GM10266 (cell line): ENCODE data around the gene CYGB.

Source experiments
- DNase-seq: peaks from one replicate; pipeline ENCODE4 v3.0.0; 2012; ENCODE audit errors: extremely low spot score
- TF ChIP-seq, protein P1 (sequence below): IDR thresholded peaks from 2 replicates; pipeline ENCODE4 v1.5.1; 2012; ENCODE audit warnings: mild to moderate bottlenecking, low read depth; ENCODE audit not compliant: control insufficient read depth, insufficient read depth; ENCODE audit errors: missing control alignments

CYGB gene

DNA sequence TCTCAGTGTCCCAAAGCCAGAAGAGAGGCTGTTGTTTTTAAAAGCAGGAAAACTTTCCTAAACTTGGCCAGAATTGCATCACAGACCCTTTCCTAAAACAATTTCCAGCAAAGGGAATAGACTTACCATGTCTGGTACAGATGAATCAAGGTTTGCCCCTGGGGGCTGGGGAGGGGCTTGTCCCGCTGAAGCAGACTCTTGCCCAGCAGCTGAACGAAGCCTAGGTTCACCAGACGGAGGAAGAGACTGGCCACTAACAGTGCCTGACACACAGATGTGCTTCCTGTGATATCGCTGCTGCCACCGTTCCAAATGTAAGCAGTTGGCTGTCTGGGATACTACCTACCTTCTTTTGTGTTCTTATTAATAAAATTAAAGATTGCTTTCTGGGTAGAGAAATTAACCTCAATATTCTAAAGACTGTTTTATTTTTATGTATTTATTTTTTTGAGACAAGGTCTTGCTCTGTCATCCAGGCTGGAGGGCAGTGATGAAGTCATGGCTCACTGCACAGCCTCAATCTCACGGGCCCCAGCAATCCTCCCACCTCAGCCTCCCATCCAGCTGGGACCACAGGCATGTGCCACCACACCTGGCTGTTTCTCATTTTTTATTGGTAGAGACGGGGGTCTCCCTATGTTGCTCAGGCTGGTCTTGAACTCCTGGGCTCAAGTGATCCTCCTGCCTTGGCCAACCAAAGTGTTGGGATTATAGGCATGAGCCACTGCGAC lies 15.8 kb upstream of the CYGB start:
- DNase-seq = no peak
- TF ChIP-seq, protein P1, sequence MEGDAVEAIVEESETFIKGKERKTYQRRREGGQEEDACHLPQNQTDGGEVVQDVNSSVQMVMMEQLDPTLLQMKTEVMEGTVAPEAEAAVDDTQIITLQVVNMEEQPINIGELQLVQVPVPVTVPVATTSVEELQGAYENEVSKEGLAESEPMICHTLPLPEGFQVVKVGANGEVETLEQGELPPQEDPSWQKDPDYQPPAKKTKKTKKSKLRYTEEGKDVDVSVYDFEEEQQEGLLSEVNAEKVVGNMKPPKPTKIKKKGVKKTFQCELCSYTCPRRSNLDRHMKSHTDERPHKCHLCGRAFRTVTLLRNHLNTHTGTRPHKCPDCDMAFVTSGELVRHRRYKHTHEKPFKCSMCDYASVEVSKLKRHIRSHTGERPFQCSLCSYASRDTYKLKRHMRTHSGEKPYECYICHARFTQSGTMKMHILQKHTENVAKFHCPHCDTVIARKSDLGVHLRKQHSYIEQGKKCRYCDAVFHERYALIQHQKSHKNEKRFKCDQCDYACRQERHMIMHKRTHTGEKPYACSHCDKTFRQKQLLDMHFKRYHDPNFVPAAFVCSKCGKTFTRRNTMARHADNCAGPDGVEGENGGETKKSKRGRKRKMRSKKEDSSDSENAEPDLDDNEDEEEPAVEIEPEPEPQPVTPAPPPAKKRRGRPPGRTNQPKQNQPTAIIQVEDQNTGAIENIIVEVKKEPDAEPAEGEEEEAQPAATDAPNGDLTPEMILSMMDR = no peak

- no peak for DNase-seq
- TF ChIP-seq, protein P1 = no peak
These were observed 14.2 kb upstream of the CYGB start for GRCh38 chr17:76551685-76552084.

DNA sequence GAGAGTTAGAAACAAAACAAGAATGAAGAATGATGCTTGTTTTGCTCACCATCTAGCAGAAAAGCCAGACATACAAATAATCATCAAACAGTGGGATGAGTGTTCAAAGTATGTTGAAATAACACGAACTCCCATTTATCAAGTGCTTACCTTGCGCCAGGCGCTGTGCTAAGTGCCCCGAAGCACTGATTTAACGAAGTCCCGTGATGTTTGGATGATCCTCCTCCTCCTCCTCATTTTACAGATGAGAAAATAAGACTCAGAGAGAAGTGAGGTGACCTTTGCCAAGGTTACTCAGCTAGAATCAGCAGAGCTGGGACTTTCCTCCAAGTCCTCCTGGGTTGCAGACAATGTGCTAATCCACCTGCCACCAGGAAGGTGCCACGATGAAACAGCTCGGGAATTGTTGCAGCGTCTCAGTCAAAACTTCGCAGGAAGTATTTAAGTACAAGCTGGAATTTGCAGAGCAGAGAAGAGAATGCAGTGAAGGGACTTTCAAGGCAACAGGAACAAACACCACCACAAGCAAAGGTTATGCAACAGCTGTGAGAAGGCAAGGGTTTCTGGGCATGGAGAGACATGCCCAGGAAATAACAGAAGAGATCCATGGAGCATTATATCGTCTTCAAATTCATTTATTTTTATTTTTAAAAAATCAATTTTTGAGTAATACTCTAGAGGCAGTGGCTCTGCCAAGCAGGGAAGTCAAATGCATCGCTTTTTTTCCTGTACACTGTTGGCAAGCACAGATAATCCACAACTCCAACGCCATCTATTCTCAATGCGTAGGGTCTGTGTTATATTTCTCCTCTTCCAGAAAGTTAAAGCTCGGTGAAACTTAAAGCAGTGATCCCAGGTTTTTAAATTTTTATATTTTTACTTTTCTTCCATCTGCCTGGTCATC lies 13.5 kb upstream of the CYGB start:
- TF ChIP-seq, protein P1 = no peak
- no peak for DNase-seq

- TF ChIP-seq, protein P1 = no peak
- DNase-seq = no peak
These were observed 12.0 kb upstream of the CYGB start for GRCh38 chr17:76549539-76549938.

DNA sequence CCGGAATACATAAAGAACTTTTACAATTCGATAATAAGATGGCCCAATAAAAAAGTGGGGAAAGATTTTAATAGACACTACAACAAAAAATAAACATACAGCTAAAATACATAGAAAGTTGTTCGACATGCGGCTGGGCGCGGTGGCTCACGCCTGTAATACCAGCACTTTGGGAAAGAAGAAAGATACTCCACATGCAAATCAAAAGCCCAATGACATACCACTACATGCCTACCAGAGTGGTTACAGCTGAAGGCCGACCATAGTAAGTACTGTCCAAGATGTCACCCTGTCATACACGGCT lies 11.7 kb upstream of the CYGB start:
- TF ChIP-seq, protein P1 = no peak
- DNase-seq = no peak

GRCh38 chr17:76548378-76549214 lies 11.1 kb upstream of the CYGB start:
- TF ChIP-seq, protein P1 = no peak
- no peak for DNase-seq
